Measurements from ENCODE around the gene CARS1. TPM values are rescaled to one million over a fixed set of nuclear protein-coding genes. Genes with fewer than 3 reads are reported as not detected.

Gene CARS1
- total and polyA plus RNA-seq, 9 donors, result 12.5 to 148 (median 17.6) TPM

DNA sequence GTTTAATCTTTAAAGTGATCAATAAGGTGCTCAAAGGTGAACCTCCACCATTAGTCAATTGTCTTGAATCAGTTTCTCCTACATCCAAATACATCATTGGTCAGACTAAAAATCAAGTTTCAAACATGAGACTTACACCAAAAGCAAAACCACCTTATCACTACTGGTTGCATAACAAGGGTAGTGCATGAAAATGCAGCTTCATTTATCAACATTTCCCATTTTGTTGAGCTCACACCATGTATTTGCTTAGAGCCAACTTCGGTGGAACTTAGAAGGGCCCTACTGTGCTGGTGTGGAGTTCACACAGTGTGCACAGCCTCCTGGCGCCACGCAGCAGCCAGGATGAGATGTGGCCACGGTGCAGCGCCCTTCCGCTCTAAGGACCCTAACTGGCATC is 104.9 kb downstream of the CARS1 start:
- intact Hi-C loops (cut with DNase I), result no loop called here
- no peak for TF ChIP-seq CTCF (IDR thresholded peaks at IDR 0.05)
- TF ChIP-seq POLR2A (IDR thresholded peaks at IDR 0.05), result no peak
- no peak for TF ChIP-seq EP300 (IDR thresholded peaks at IDR 0.05)
- H3K36me3 ChIP-seq, result no peaks in the 10 kb centered on the region
- no peaks in the 10 kb centered on the region for H3K9me3 ChIP-seq
- H3K4me3 ChIP-seq, result no peak overlapping the region
- H3K27ac ChIP-seq, result no peak overlapping the region
- no peak for DNase-seq
- no peaks in the 10 kb centered on the region for H3K4me1 ChIP-seq (ENCODE audit: insufficient read depth)
- no peaks in the 10 kb centered on the region for H3K27me3 ChIP-seq
- WGBS, 3 donors, result 63 to 69% (median 65%) methylated on average over 6 of the region's 6 CpGs

DNA sequence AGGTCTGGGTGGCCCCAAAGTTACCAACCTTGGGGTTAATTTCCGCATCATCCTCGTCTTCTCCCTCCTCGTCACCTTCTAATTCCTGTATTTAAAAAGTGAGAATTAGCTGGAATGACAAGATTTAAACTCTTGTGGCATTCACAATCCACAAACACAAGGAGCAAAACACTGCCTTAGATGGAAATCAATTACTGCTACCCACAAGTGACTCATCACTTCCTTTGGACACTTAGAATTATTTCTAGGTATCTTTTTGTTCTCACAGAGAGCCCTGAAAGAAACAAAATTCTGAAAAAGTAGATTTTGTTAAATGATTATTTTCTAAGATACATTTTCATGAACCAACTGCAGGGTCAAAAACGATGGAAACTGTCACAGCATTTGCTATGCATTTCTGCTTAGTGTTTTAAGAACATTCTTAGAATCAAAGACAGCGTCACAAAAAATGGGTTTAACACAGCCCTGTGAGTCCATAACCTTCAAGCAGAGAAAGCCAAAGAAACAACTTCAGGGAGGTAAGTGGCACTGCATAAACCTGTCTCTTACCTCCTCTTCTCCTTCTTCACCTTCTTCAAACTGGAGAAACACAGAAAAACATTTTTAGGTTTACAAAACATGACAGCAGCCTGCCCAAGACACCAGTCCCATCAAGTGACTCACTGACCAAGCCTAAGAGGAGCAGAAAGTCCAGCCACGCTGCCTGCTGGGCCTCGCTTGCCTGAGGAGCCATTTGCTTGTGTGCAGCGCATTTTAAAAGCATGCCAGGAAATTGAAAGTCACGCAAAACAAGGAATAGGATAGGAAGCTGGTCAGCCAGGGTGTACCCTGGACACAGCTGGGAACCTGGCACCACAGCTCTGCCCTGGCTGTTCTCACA is 105.8 kb downstream of the CARS1 start:
- DNase-seq, result no peak
- H3K36me3 ChIP-seq, result no peaks in the 10 kb centered on the region
- intact Hi-C loops (cut with DNase I), result no loop called here
- no peaks in the 10 kb centered on the region for H3K9me3 ChIP-seq
- no peak overlapping the region for H3K4me3 ChIP-seq
- 70 to 82% (median 71%) methylated on average over 9 of the region's 9 CpGs for WGBS, 3 donors
- TF ChIP-seq EP300 (IDR thresholded peaks at IDR 0.05), result no peak
- no peak for TF ChIP-seq CTCF (IDR thresholded peaks at IDR 0.05)
- TF ChIP-seq POLR2A (IDR thresholded peaks at IDR 0.05), result no peak
- H3K27me3 ChIP-seq, result no peaks in the 10 kb centered on the region
- no peak overlapping the region for H3K27ac ChIP-seq
- no peaks in the 10 kb centered on the region for H3K4me1 ChIP-seq (ENCODE audit: insufficient read depth)

Small RNA genes within 50 kb of the gene (small RNA-seq; reads per million reads assigned to genes)
- gene RNU1-91P (not detected), gene SNORA54 (13.0 reads per million, percentile 85 among the genes with 10 or more reads in this experiment)

Other genes with a start within 250 kb of the CARS1 start
- 100 to 1,000 TPM; 158 to 363 (median 236) TPM for gene CDKN1C, start 171.6 kb downstream of the CARS1 start, total RNA-seq
- gene CDKN1C, start 171.6 kb downstream of the CARS1 start, polyA plus RNA-seq, result 100 to 1,000 TPM in 1 of 2 donors, 10 to 100 TPM in 1; 72.3 to 142 TPM
- gene PHLDA2, start 128.0 kb downstream of the CARS1 start, total RNA-seq, result 10 to 100 TPM in 1 of 7 donors, 1 to 10 TPM in 3, under 1 TPM in 3; 0.60 to 11.3 (median 1.7) TPM
- 1 to 10 TPM in 1 of 2 donors, not detected in 1; 4.4 TPM for gene PHLDA2, start 128.0 kb downstream of the CARS1 start, polyA plus RNA-seq
- 100 to 1,000 TPM in 6 of 7 donors, 10 to 100 TPM in 1; 71.3 to 136 (median 102) TPM for gene NAP1L4, start 65.1 kb downstream of the CARS1 start, total RNA-seq
- gene NAP1L4, start 65.1 kb downstream of the CARS1 start, polyA plus RNA-seq, result 100 to 1,000 TPM in 1 of 2 donors, 10 to 100 TPM in 1; 54.4 to 112 TPM
- 10 to 100 TPM; 12.5 to 41.0 (median 34.1) TPM for gene OSBPL5, start 107.9 kb upstream of the CARS1 start, total RNA-seq
- gene OSBPL5, start 107.9 kb upstream of the CARS1 start, polyA plus RNA-seq, result 10 to 100 TPM in 1 of 2 donors, 1 to 10 TPM in 1; 3.0 to 23.3 TPM
- not detected for gene MRGPRG, start 161.4 kb upstream of the CARS1 start, total RNA-seq
- not detected for gene MRGPRG, start 161.4 kb upstream of the CARS1 start, polyA plus RNA-seq
- not detected for gene MRGPRE, start 175.0 kb upstream of the CARS1 start, total RNA-seq
- not detected for gene MRGPRE, start 175.0 kb upstream of the CARS1 start, polyA plus RNA-seq

All from ovary (tissue), 9 donors.